AML-193 (cell line): ENCODE measurements around the gene CCL18.
"Not testable (repeated sequence)": the region's sequence is repeated elsewhere in the genome, so short reads cannot be mapped to it uniquely, and the experiment has no call there.

ENCODE experiments used
- DNase-seq, 2 experiments: peaks; one replicate each; lab custom pipeline; 2025; lab: John Stamatoyannopoulos, UW

The CCL18 gene

GRCh38 chr17:36071751-36072150 lies 7.7 kb downstream of the CCL18 start:
- DNase-seq = no peak

- DNase-seq = peak; percentile 36 to 46
Measured at GRCh38 chr17:36072431-36073121, 8.5 kb downstream of the CCL18 start.

- no peak for DNase-seq
Measured at GRCh38 chr17:36074365-36074764, 10.3 kb downstream of the CCL18 start.

GRCh38 chr17:36081681-36082471 lies 17.8 kb downstream of the CCL18 start:
- not testable (repeated sequence) for DNase-seq

- peak; percentile 99 to 100 for DNase-seq
Measured at GRCh38 chr17:36082482-36083120, 18.5 kb downstream of the CCL18 start.

GRCh38 chr17:36083691-36084090 lies 19.6 kb downstream of the CCL18 start:
- peak in 1 of 2 experiments; percentile 17 for DNase-seq

GRCh38 chr17:36085765-36086164 lies 21.7 kb downstream of the CCL18 start:
- peak; percentile 93 to 94 for DNase-seq

- DNase-seq = no peak
Measured at GRCh38 chr17:36086791-36087190, 22.7 kb downstream of the CCL18 start.

GRCh38 chr17:36087471-36087870 lies 23.4 kb downstream of the CCL18 start:
- DNase-seq = not testable (repeated sequence)

GRCh38 chr17:36087897-36088572 lies 24.0 kb downstream of the CCL18 start:
- DNase-seq = not testable (repeated sequence)

GRCh38 chr17:36088670-36089338 lies 24.7 kb downstream of the CCL18 start:
- no peak for DNase-seq

GRCh38 chr17:36089339-36089865 lies 25.3 kb downstream of the CCL18 start:
- no peak for DNase-seq

- no peak for DNase-seq
Measured at GRCh38 chr17:36089888-36090836, 26.1 kb downstream of the CCL18 start, which contains the start of gene CCL3. Gene CCL3 (minus strand): TSS chr17:36090143. CDS start chr17:36090058, 85 bp downstream.

GRCh38 chr17:36092230-36092629 lies 28.2 kb downstream of the CCL18 start:
- no peak for DNase-seq

GRCh38 chr17:36092715-36093114 lies 28.6 kb downstream of the CCL18 start:
- not testable (repeated sequence) for DNase-seq

- DNase-seq = no peak
Measured at GRCh38 chr17:36094232-36094631, 30.2 kb downstream of the CCL18 start.

- DNase-seq = no peak
Measured at GRCh38 chr17:36094746-36095145, 30.7 kb downstream of the CCL18 start.

- DNase-seq = peak in 1 of 2 experiments; percentile 8
Measured at GRCh38 chr17:36095992-36096391, 31.9 kb downstream of the CCL18 start.

GRCh38 chr17:36099004-36099403 lies 34.9 kb downstream of the CCL18 start:
- DNase-seq = not testable (repeated sequence)

- peak; percentile 70 to 79 for DNase-seq
Measured at GRCh38 chr17:36103401-36103975, 39.4 kb downstream of the CCL18 start, which contains the start of gene CCL4. Gene CCL4 (plus strand): TSS chr17:36103827. CDS start chr17:36103906, 79 bp downstream.
